HG03571 (cell line): ENCODE data around the gene CACNA1G.

Experiments
- ATAC-seq: cut with Tn5 transposase; IDR thresholded peaks from one replicate; pipeline ENCODE4 v1.9.1; 2021; ENCODE audit not compliant: unreplicated experiment

CACNA1G gene

DNA sequence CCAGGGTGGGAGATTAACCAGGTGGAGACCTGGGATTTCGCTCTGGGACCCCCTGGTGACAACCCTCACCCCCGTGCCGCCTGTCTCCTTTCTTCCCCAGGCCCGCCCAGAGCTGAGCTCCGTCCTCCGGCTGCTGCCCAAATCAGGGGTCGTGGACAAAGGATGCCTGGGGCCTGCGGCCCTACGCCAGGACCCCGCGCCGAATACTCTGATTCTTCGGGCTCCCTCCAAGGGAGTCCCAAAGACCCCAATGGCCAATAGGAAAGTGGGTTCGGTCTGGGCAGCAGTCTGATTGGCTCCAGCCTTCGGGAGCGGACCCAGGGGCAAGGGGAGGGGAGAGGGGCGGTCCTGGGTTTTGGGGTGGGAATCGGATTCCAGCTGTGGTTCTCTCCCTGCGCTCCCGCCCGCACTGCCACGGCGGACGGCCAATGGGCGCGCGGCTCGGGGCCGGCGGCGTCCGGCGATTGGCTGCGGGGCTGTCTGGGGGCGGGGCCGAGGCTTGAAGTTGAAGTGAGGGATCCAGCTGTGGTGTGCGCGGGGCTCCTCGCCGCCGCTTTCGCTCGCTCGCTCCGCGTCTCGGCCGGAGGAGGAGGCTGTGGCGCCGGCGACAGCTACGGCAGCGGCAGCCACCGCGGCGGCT, at the start of gene CACNA1G:
Gene CACNA1G (plus strand): TSS at position 531 of the 640 bp plus-strand sequence. CDS start 745 bp downstream, outside the sequence.
- peak; percentile 92 for ATAC-seq

DNA sequence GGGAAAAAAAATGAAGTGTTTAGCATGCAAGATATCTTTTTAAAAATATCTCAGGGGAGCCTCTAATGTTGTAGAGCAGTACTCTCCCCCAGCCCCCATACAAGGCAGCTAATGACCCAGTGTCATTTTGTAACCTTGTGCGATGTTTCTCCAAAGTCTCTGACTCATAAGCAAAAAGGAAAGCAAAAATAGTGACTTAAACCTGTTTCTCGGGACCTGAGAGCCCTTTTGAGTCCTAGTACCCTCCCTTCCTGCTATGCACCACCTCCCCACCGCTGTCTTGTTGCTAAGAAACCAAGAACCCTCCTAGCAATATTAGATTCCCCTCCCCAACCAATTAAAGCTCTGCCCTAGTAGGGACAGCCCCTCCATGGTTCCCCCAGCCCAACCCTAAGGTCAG, 49.5 kb upstream of the CACNA1G start:
- ATAC-seq = peak; percentile 80

DNA sequence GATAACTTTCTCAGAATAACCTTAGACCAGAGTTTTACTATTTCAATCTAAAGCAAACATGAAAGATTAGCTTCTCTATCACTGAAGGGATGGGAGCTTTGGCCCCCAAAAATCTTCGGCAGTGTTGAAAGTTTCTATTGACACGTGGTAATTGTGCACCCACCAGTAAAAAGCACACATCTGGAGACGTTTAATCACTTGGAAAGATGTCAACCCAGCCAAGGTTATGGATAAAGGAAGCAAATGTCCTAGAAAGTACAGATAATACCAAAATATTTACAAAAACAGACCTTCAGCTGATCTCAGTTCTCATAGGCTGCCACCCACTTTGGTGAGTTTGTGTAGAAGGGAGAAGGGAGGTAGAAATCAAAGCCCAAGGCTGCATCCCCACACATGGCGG, 47.0 kb upstream of the CACNA1G start:
- no peak for ATAC-seq

DNA sequence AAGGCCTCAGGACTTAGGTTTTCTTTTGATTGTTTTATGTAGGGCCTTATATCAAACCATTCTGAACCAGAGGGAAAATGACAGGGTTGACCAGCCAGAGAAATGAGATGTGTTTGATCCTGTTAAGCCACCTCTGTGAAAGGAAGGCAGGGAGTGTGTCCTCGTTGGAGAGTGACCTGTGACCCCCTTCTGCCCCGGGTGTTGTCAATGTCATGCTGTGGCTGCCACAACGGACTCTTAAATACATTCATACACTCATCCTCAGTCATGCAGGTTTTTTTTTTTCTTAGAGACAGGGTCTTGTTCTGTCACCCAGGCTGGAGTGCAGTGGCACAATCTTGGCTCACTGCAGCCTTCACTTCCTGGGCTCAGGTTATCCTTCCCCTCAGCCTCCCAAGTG, 46.1 kb upstream of the CACNA1G start:
- ATAC-seq = no peak

DNA sequence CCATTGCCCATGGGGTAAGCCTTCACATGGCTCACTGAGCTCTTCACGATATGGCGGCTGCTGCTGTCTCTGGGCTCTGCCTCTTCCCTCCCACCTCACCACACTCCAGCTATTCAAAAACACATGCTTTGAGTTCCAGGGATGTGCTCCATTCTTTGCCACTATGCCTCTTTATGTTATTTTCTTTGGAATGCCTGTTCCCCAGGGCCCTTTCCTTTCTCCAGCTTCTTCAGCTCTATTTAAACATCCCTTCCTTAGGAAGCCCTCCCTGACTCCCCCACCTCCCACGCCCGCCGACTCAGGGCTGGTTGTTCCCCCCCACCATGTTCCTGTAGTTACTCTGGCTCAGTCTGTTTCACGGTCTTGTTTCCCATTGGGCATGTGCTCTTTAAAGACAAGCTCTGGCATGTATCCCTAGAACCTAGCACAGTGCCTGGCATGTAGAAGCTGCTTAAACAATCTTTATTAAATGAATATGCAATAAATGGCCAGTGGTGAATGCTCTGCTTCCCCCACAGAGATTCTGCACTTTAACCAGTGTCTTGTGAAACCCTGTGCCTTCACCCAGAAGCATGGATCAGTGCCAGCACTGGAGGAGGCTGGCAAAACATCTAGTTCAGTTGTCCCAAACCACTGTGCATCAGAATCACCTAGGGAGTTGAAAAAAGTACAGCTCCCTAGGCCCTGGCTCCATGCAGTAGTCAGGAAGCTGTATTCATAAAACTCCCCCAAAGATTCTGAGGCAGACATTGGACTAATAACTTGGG, 45.4 kb upstream of the CACNA1G start:
- ATAC-seq = no peak

DNA sequence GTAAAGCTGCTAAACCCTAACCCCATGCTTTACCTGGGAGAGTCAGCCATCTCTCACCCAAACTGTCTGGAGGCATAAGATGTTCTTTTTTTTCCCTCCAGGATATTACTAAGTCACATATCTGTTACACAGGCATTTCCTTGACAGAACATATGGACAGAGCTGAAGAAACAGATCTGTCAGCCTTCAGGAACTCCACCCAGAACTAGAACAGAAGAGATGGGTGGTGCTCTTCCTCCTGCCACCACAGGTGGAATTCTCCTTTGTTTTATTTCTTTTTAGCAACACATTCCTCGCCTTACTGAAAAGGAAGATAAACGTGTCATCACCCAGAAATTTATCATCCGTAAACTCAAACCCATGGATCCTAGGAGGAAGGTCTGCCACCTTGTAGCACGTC, 43.5 kb upstream of the CACNA1G start:
- ATAC-seq = no peak

DNA sequence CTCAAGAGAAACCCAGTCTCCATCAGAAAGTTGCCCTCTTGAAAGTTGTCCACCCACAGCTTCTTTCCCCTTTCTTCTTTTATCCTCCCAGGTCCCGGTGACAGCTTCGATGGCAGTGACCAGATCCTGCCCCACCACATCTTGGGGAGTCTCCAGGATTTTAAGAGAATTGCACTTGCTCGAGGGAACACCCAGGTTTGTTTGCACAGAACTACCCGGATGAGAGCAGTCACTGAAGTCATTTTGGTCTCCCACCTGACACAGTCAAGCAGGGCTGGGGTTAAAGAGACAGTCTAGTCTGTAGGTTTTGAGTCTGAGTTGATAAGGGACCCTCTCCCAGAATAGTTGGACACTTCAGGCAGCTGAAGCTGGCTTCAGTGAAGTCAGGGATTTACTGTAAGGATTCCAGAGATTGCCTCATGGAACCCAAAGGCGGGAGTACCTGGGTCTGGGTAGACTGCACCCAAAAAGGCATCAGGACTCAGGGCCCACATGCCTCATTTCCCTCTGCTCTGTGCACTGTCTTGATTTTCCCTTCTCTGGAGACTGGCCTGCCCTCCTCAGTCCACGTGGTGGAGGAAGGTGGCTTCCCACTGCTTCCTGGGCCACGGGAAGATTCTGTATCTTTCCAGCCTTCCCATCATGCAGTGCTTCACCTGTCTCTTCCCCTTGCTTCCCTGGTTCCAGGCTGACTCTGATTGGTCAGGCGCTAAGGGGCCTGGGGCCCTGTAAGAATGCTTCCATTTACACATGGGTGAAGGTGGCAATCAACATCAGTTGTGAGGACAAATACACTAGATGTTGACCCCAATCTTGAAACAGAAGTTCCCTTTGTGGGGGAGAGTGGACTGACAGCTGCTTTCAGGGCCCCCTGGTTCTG, 42.8 kb upstream of the CACNA1G start:
- ATAC-seq = no peak

DNA sequence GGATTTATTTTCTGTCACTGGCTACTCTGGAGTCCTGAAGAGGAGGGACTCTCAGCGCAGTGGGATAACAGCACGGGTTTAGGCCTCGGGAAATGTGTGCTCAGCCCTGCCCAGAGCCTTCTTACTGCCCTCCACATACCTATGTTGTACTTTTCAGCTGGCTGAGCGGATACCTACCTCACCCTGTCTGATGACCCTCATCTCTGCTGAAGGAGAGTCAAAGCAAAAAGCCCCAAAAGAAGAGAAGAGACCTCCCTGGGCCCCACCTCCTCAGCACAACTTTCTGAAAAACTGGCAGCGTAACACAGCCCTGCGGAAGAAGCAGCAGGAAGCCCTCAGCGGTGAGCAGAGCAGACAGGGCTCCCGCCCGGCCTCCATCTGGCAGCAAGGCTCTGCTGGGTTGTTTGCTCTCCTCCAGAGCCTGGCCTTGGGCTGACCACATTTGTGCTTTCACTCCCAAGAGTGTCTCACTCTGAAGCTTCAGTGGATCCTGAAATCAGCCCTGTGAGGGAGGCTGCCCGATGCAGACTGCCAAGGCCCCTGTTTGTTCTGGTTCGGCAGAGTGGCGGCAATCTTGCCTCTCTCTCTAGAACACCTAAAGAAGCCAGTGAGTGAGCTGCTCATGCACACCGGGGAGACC, 42.0 kb upstream of the CACNA1G start:
- no peak for ATAC-seq

DNA sequence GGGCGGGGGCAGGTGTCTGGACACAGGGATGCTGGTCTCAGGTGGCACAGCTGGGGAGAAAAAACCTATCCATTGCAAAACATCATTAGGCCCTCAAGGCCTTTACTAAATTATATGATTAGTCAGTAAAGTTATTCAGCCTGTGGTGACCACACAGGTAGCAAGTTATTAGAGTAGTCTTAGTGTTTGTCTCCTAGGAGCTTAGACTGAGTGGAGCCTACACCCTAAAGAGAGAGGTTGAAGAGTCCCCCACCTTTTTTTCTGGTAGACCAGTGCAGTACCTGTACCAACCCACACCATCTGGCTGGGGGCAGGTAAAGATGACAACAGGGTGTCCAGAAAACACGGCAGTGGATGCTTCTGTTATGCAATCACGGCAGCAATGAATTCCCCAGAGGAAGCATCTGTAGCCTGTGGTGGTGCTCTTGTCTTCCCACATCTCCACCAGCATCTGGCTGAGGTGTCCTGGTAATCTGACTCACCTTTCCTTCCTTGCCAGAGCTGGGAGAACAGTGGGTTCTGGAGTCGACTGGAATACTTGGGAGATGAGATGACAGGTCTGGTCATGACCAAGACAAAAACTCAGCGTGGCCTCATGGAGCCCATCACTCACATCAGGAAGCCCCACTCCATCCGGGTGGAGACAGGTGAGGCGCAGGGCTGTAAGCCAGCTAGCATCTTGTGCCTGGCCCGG, 41.2 kb upstream of the CACNA1G start:
- ATAC-seq = no peak

DNA sequence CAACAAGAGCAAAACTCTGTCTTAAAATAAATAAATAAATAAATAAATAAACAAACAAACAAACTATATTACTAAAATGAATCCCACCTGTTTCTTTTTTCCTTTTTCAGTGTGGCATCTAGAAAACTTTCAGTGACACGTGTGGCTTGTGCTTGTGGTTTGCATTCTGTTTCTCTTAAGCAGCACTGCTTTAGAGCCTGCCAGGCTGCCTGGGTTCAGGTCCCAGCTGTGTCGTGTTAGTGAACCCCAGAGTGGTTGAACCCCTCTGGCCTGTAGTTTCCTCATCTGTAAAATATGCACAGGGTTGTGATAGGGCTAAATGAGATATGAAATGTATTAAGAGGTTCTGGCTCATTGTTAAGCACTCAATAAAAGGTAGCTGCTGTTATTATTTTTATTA, 40.0 kb upstream of the CACNA1G start:
- no peak for ATAC-seq

DNA sequence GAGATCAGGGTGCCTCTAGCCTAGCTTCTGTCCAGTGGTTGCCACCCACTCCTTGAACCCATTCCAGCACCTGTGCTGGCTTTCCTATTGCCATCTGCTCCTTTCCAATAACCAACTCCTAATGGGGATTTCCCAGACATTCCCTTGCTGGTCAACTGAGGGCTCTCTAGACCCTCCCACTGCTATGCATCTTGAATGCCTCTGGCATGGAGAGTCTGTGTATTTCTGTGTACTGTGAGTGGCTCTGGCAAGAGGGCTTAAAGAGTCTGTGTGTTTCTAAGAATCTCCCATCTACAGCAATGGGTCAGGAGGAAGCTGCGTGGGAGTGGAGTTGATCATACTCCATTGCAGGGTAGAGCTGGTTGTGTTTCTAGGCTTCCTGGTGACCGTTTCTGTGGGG, 39.0 kb upstream of the CACNA1G start:
- no peak for ATAC-seq

DNA sequence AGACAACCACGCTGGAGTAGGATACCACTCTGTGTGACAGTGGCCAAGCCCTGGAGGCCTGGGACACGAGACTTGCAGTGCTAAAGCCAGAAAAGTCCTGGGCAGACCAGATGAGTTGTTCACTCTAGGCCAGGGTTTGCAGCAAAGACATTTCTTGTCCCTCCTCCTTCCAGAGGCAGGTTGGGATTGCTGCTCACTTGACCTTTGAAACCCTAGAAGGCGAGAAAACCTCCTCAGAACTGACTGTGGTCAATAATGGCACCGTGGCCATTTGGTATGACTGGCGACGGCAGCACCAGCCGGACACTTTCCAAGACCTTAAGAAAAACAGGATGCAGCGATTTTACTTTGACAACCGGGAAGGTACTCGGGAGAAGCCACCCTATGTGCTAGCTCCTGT, 37.7 kb upstream of the CACNA1G start:
- no peak for ATAC-seq

DNA sequence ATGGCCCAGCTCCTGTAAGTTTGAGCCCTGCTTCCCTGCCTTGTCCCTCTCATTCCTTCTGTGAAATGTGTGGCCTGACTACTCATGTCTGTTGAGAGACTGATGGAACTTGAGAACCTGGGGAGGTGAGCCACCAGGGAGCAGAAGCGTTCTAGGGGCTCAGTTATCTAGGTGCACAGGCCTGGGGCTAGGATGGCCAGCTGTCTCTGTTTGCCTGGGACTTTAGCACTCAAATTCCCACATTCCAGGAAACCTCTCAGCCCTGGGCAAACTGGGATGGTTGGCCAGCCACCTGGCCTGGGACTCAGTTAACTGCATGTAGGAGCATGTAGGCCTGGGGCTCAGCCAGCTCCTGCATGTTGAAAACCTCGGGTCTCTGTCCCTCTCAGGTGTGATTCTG, 37.3 kb upstream of the CACNA1G start:
- ATAC-seq = no peak

DNA sequence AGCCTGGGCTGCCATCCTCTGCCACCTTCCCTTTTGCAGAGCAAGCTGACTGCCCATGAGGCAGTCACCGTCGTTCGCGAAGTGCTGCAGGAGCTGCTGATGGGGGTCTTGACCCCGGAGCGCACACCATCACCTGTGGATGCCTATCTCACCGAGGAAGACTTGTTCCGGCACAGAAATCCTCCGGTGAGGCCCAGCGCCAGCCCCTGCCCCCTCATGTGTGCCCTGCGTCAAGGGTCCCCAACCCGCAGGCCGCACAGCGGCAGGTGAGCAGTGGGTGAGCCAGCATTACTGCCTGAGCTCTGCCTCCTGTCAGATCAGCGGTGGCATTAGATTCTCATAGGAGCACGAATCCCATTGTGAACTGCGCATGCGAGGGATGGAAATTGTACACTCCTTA, 35.7 kb upstream of the CACNA1G start:
- ATAC-seq = no peak

DNA sequence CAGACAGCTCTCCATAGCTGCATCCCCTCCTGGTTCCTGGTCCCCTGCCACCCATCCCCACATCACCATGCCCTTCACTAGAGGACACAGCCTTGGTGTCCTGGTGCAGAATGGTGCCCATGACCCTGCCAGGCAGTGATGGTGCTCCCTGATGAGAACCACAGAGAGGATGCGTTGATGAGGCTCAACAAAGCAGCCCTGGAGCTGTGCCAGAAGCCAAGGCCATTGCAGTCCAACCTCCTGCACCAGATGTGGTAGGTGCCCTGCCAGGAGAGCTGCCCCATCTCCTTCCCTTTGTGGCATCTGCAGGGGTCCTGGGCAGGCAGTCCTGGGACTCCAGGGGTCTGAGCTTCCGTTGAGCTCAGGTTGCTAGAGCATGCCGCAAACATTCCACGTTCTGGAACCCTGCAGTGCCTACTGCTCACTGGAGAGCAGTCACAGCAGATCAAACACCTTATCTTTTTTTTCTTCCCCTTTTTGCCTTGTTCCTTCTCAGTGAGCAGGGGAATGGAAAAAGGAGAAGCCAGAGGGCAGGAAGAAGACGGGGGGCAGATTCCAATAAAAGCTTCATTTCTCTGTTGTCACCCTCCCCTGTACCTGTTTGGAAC, 33.3 kb upstream of the CACNA1G start:
- no peak for ATAC-seq

DNA sequence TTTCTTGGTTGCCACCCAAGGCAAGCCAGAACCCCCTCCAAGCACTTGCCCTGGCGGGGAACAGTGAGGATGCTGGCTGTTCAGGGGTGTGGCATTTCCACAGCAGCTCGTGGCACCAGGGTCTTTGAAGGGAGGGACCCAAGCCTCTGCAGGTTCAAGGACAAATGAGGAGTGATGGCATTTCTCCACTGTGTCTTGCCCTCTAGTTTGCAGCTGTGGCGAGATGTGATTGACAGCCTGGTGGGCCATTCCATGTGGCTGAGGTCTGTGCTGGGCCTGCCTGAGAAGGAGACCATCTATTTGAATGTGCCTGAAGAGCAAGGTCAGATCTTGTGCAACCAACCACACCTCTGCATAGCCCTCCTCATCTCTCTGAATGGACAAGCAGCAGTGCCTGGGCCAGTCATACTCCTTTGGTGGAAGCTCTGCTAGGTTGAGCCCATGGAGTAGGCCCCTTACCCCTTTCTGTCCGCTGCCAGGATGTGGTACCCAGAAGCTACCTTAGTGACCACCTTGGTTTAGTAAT, 32.5 kb upstream of the CACNA1G start:
- no peak for ATAC-seq

DNA sequence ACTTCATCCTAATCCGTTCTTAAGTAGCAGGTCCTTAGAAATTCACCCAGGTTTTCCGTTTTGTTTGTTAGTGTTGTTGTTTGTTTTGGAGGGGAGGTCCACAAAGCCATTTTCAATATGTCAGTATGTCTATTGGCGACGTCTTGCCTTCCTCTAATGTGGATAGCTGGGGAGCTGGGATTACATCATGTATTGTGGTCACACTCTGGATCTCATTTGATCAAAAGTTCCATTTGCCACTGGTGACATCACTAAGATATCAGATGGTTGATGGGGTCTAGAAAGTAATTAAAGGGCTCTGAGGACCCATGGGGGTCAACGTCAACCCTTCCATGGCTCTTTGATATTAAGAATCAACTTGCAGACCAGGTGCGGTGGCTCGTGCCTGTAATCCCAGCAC, 30.7 kb upstream of the CACNA1G start:
- ATAC-seq = no peak

DNA sequence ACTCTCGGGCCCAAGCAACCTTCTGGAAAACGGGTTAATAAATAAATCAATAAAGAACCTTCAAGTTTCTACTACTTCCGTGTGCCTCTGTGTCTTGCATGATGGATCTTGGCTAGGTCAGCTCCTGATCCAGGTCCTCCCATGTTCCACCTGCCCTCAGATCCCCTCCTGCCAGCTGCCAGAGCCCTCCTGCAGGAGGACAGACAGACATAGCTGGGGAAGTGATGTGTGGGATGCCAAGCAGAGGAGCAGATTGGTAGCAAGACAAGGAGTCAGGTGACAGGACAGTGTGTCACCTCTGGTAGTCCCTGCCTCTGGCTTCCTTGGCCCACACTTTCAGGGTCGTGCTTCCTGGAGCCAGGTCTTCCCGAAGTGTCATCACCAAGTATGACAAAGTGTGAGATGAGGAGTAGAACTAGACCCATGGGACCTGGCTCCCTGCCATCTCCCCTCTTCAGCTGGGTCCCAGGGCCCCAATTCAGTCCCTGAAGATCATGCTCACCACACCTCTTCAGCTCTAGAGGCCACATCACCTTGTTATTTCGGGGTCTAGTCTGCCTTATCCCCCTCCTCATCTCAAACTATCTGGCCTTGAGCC, 29.0 kb upstream of the CACNA1G start:
- no peak for ATAC-seq

DNA sequence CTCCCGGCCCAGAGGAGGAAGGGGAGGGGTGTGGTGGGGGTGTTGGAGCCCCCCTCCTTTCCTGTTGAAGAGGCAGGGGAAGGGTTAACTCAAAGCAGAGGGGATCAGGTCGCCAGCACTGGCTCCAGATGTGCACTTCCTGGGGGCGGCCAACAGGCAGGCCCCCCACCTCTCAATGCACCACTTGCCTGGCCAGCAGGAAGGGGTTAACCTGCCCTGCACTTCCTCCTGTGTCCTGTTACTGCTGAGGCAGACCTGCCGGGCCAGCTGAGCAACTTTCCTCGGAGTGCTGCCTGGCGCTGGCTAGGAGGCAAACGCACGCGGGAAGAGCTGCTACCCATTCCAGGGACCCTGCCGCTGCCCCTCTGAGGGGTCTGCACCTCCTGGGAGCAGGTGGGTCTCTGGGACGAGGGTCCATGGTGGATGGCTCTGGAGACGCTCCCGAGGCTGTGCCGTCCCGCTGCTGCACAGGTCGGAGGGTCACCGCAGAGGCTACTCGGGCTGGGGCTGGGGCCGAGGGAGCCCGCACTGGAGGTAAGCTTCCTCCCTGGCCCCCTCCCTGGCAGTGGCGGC, 28.0 kb upstream of the CACNA1G start, which contains the start of gene EPN3:
Gene EPN3 (plus strand): TSS at position 284 of the 573 bp plus-strand sequence. CDS start 3,822 bp downstream, outside the sequence.
- ATAC-seq = no peak
